HUES48 (cell line): ENCODE measurements around the gene ETV6.

Experiments used
- H3K27ac ChIP-seq: one replicate; pipeline ENCODE4 v1.7.0; 2013; ENCODE audit warnings: low read depth, low read length, inconsistent platforms
- H3K27me3 ChIP-seq: 2 replicates; pipeline ENCODE4 v1.6.1; 2013; ENCODE audit warnings: mild to moderate bottlenecking, low read length; ENCODE audit not compliant: control insufficient read depth, insufficient read depth
- H3K36me3 ChIP-seq: 2 replicates; pipeline ENCODE4 v1.6.1; 2013; ENCODE audit warnings: low read length; ENCODE audit not compliant: control insufficient read depth, insufficient read depth
- H3K4me1 ChIP-seq: 2 replicates; pipeline ENCODE4 v1.6.1; 2013; ENCODE audit warnings: mild to moderate bottlenecking, low read length; ENCODE audit not compliant: control insufficient read depth, insufficient read depth
- H3K4me3 ChIP-seq: 2 replicates; pipeline ENCODE4 v1.5.1; 2013; ENCODE audit warnings: mild to moderate bottlenecking, low read depth, low read length
- H3K9ac ChIP-seq: 2 replicates; pipeline ENCODE4 v1.6.1; 2013; ENCODE audit warnings: mild to moderate bottlenecking, low read depth, low read length, moderate library complexity
- H3K9me3 ChIP-seq: 2 replicates; pipeline ENCODE4 v1.6.1; 2013; ENCODE audit warnings: low read length; ENCODE audit not compliant: control insufficient read depth, insufficient read depth

Gene ETV6

GRCh38 chr12:11888029-11888428 is 238.6 kb downstream of the ETV6 start:
- no peaks in the 10 kb centered on the region for H3K9me3 ChIP-seq
- peaks cover 10% of the 10 kb centered on the region for H3K4me1 ChIP-seq
- no peak overlapping the region for H3K9ac ChIP-seq
- no peak overlapping the region for H3K4me3 ChIP-seq
- no peaks in the 10 kb centered on the region for H3K27me3 ChIP-seq
- H3K36me3 ChIP-seq: peaks cover 26% of the 10 kb centered on the region
- H3K27ac ChIP-seq: no peak overlapping the region

- 0 out of 2 replicates have a peak, but pooled peaks cover 3% of the 10 kb centered on the region for H3K4me1 ChIP-seq
- H3K9ac ChIP-seq: no peak overlapping the region
- no peaks in the 10 kb centered on the region for H3K9me3 ChIP-seq
- no peak overlapping the region for H3K27ac ChIP-seq
- H3K4me3 ChIP-seq: no peak overlapping the region
- H3K27me3 ChIP-seq: no peaks in the 10 kb centered on the region
- peaks cover 17% of the 10 kb centered on the region for H3K36me3 ChIP-seq
Measured at GRCh38 chr12:11891346-11891745, 241.9 kb downstream of the ETV6 start.

- Histone ChIP-seq H3K36me3 (peaks cover 17% of the 10 kb centered on the region), H3K9ac (no peak overlapping the region), H3K4me3 (no peak overlapping the region), H3K27me3 (no peaks in the 10 kb centered on the region), H3K9me3 (no peaks in the 10 kb centered on the region), H3K4me1 (0 out of 2 replicates have a peak, but pooled peaks cover 3% of the 10 kb centered on the region), H3K27ac (no peak overlapping the region)
Measured at GRCh38 chr12:11891754-11892386, 242.4 kb downstream of the ETV6 start.

- H3K4me3 ChIP-seq: no peak overlapping the region
- H3K36me3 ChIP-seq: peaks cover 10% of the 10 kb centered on the region
- H3K9me3 ChIP-seq: no peaks in the 10 kb centered on the region
- no peaks in the 10 kb centered on the region for H3K27me3 ChIP-seq
- H3K27ac ChIP-seq: no peak overlapping the region
- H3K9ac ChIP-seq: no peak overlapping the region
- H3K4me1 ChIP-seq: 0 out of 2 replicates have a peak, but pooled peaks cover 3% of the 10 kb centered on the region
Measured at GRCh38 chr12:11893998-11894397, 244.5 kb downstream of the ETV6 start.

GRCh38 chr12:11894890-11895289 is 245.4 kb downstream of the ETV6 start:
- Histone ChIP-seq H3K27me3 (no peaks in the 10 kb centered on the region), H3K27ac (no peak overlapping the region), H3K9me3 (no peaks in the 10 kb centered on the region), H3K36me3 (peaks cover 10% of the 10 kb centered on the region), H3K9ac (no peak overlapping the region), H3K4me1 (0 out of 2 replicates have a peak, but pooled peaks cover 3% of the 10 kb centered on the region), H3K4me3 (no peak overlapping the region)

- H3K4me3 ChIP-seq: no peak overlapping the region
- no peaks in the 10 kb centered on the region for H3K9me3 ChIP-seq
- H3K36me3 ChIP-seq: peaks cover 10% of the 10 kb centered on the region
- H3K27ac ChIP-seq: no peak overlapping the region
- H3K9ac ChIP-seq: no peak overlapping the region
- H3K4me1 ChIP-seq: 0 out of 2 replicates have a peak, but pooled peaks cover 3% of the 10 kb centered on the region
- H3K27me3 ChIP-seq: no peaks in the 10 kb centered on the region
Measured at GRCh38 chr12:11895421-11896078, 246.1 kb downstream of the ETV6 start.

- no peaks in the 10 kb centered on the region for H3K9me3 ChIP-seq
- H3K27ac ChIP-seq: no peak overlapping the region
- peaks cover 3% of the 10 kb centered on the region; the same call in 1 of the 2 replicates for H3K36me3 ChIP-seq
- H3K4me1 ChIP-seq: 0 out of 2 replicates have a peak, but pooled peaks cover 3% of the 10 kb centered on the region
- H3K9ac ChIP-seq: no peak overlapping the region
- no peaks in the 10 kb centered on the region for H3K27me3 ChIP-seq
- H3K4me3 ChIP-seq: no peak overlapping the region
Measured at GRCh38 chr12:11896417-11896929, 247.0 kb downstream of the ETV6 start.

- Histone ChIP-seq H3K27me3 (no peaks in the 10 kb centered on the region), H3K9me3 (no peaks in the 10 kb centered on the region), H3K9ac (no peak overlapping the region), H3K4me3 (no peak overlapping the region), H3K27ac (no peak overlapping the region), H3K36me3 (no peaks in the 10 kb centered on the region), H3K4me1 (0 out of 2 replicates have a peak, but pooled peaks cover 3% of the 10 kb centered on the region)
Measured at GRCh38 chr12:11897923-11898322, 248.4 kb downstream of the ETV6 start.

GRCh38 chr12:11901701-11902524 is 252.4 kb downstream of the ETV6 start:
- Histone ChIP-seq H3K36me3 (no peaks in the 10 kb centered on the region), H3K9me3 (no peaks in the 10 kb centered on the region), H3K27ac (no peak overlapping the region), H3K9ac (no peak overlapping the region), H3K27me3 (no peaks in the 10 kb centered on the region), H3K4me1 (no peaks in the 10 kb centered on the region), H3K4me3 (no peak overlapping the region)

GRCh38 chr12:11902525-11902875 is 253.0 kb downstream of the ETV6 start:
- H3K9me3 ChIP-seq: no peaks in the 10 kb centered on the region
- no peaks in the 10 kb centered on the region for H3K36me3 ChIP-seq
- no peaks in the 10 kb centered on the region for H3K27me3 ChIP-seq
- no peaks in the 10 kb centered on the region for H3K4me1 ChIP-seq
- H3K9ac ChIP-seq: no peak overlapping the region
- no peak overlapping the region for H3K4me3 ChIP-seq
- no peak overlapping the region for H3K27ac ChIP-seq
